HepG2 (cell line): Measurements from ENCODE around the gene MTHFD1L.

Source experiments
- CHD4 ChIP-seq: fragments of 200-600 bp; sonication (generic); IDR thresholded peaks from 2 replicates; pipeline ENCODE4 v1.7.0; 2017; ENCODE audit warnings: mild to moderate bottlenecking, low read length, borderline replicate concordance
- NR2C2 ChIP-seq: sonication (generic); formaldehyde crosslinking; IDR thresholded peaks from 2 replicates; pipeline ENCODE4 v1.4.0; 2020; ENCODE audit warnings: missing genetic modification reagents, mild to moderate bottlenecking, moderate library complexity, borderline replicate concordance
- POLR2A ChIP-seq, 2 experiments: IDR thresholded peaks; 2 replicates each; pipeline ENCODE4 v1.6.1; 2011; ENCODE audit warnings: low read depth in 2 of 2, low read length in 2 of 2, mild to moderate bottlenecking in 1 of 2, moderate library complexity in 1 of 2; ENCODE audit not compliant: insufficient read depth in 1 of 2
- ZNF264 ChIP-seq: sonication (generic); formaldehyde crosslinking; IDR thresholded peaks from 2 replicates; pipeline ENCODE4 v1.4.0; 2020; ENCODE audit warnings: missing genetic modification reagents
- ZNF296 ChIP-seq: sonication (generic); formaldehyde crosslinking; conservative IDR thresholded peaks from 2 replicates; pipeline ENCODE4 v1.5.0; 2020; ENCODE audit warnings: mild to moderate bottlenecking, missing genetic modification reagents
- TF ChIP-seq, protein P1 (sequence below): sonication (generic); formaldehyde crosslinking; IDR thresholded peaks from 2 replicates; pipeline ENCODE4 v1.4.0; 2020; ENCODE audit warnings: missing genetic modification reagents
- TF ChIP-seq, protein P2 (sequence below): sonication (generic); formaldehyde crosslinking; IDR thresholded peaks from 2 replicates; pipeline ENCODE4 v1.5.0; 2020; ENCODE audit warnings: mild to moderate bottlenecking, missing genetic modification reagents, borderline replicate concordance
- TF ChIP-seq, protein P3 (sequence below): sonication (generic); formaldehyde crosslinking; IDR thresholded peaks from 2 replicates; pipeline ENCODE4 v1.8.1; 2022; ENCODE audit warnings: mild to moderate bottlenecking, missing genetic modification reagents
- TF ChIP-seq, protein P4 (sequence below): sonication (generic); formaldehyde crosslinking; conservative IDR thresholded peaks from 2 replicates; pipeline ENCODE4 v1.8.0; 2022; ENCODE audit warnings: low read depth, missing genetic modification reagents
- TF ChIP-seq, protein P5 (sequence below): sonication (generic); formaldehyde crosslinking; IDR thresholded peaks from 2 replicates; pipeline ENCODE4 v1.5.1; 2020; ENCODE audit warnings: mild to moderate bottlenecking, moderate library complexity, missing genetic modification reagents
- TF ChIP-seq, protein P6 (sequence below): sonication (generic); formaldehyde crosslinking; IDR thresholded peaks from 2 replicates; pipeline ENCODE4 v1.5.0; 2020; ENCODE audit warnings: mild to moderate bottlenecking, missing genetic modification reagents, moderate library complexity

DNA sequence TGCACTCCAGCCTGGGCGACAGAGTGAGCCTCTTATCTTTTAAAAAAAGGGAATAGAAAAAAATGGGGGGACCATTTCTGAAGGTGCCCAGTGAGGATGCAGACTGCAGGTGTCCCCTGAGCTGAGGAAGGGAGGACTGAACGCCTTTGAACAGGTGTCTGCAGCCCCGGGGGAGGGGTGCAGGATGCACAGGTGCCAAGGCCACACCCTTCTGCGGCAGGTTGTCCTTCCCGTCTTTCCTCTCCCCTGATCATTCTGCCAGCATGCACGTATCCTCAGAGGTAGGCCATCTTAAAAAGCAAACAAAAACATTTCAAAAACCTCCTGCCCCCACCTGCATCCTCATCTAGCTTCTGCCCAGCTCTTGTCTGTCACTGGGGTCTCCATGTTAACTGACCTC lies 101.3 kb downstream of the MTHFD1L start:
- TF ChIP-seq, protein P1, sequence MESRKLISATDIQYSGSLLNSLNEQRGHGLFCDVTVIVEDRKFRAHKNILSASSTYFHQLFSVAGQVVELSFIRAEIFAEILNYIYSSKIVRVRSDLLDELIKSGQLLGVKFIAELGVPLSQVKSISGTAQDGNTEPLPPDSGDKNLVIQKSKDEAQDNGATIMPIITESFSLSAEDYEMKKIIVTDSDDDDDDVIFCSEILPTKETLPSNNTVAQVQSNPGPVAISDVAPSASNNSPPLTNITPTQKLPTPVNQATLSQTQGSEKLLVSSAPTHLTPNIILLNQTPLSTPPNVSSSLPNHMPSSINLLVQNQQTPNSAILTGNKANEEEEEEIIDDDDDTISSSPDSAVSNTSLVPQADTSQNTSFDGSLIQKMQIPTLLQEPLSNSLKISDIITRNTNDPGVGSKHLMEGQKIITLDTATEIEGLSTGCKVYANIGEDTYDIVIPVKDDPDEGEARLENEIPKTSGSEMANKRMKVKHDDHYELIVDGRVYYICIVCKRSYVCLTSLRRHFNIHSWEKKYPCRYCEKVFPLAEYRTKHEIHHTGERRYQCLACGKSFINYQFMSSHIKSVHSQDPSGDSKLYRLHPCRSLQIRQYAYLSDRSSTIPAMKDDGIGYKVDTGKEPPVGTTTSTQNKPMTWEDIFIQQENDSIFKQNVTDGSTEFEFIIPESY (CRISPR knock-in tag) = no peak
- TF ChIP-seq CHD4 (no peak), NR2C2 (no peak), ZNF296 (CRISPR knock-in tag) (no peak), POLR2A (IDR thresholded peaks at IDR 0.05; ENCODE audit: insufficient read depth in 1 of 2, low read depth in 2 of 2, low read length in 2 of 2) (no peak), ZNF264 (no peak)
- TF ChIP-seq, protein P2, sequence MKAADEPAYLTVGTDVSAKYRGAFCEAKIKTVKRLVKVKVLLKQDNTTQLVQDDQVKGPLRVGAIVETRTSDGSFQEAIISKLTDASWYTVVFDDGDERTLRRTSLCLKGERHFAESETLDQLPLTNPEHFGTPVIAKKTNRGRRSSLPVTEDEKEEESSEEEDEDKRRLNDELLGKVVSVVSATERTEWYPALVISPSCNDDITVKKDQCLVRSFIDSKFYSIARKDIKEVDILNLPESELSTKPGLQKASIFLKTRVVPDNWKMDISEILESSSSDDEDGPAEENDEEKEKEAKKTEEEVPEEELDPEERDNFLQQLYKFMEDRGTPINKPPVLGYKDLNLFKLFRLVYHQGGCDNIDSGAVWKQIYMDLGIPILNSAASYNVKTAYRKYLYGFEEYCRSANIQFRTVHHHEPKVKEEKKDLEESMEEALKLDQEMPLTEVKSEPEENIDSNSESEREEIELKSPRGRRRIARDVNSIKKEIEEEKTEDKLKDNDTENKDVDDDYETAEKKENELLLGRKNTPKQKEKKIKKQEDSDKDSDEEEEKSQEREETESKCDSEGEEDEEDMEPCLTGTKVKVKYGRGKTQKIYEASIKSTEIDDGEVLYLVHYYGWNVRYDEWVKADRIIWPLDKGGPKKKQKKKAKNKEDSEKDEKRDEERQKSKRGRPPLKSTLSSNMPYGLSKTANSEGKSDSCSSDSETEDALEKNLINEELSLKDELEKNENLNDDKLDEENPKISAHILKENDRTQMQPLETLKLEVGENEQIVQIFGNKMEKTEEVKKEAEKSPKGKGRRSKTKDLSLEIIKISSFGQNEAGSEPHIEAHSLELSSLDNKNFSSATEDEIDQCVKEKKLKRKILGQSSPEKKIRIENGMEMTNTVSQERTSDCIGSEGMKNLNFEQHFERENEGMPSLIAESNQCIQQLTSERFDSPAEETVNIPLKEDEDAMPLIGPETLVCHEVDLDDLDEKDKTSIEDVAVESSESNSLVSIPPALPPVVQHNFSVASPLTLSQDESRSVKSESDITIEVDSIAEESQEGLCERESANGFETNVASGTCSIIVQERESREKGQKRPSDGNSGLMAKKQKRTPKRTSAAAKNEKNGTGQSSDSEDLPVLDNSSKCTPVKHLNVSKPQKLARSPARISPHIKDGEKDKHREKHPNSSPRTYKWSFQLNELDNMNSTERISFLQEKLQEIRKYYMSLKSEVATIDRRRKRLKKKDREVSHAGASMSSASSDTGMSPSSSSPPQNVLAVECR (CRISPR knock-in tag) = no peak
- TF ChIP-seq, protein P3, sequence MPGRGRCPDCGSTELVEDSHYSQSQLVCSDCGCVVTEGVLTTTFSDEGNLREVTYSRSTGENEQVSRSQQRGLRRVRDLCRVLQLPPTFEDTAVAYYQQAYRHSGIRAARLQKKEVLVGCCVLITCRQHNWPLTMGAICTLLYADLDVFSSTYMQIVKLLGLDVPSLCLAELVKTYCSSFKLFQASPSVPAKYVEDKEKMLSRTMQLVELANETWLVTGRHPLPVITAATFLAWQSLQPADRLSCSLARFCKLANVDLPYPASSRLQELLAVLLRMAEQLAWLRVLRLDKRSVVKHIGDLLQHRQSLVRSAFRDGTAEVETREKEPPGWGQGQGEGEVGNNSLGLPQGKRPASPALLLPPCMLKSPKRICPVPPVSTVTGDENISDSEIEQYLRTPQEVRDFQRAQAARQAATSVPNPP = no peak
- TF ChIP-seq, protein P4, sequence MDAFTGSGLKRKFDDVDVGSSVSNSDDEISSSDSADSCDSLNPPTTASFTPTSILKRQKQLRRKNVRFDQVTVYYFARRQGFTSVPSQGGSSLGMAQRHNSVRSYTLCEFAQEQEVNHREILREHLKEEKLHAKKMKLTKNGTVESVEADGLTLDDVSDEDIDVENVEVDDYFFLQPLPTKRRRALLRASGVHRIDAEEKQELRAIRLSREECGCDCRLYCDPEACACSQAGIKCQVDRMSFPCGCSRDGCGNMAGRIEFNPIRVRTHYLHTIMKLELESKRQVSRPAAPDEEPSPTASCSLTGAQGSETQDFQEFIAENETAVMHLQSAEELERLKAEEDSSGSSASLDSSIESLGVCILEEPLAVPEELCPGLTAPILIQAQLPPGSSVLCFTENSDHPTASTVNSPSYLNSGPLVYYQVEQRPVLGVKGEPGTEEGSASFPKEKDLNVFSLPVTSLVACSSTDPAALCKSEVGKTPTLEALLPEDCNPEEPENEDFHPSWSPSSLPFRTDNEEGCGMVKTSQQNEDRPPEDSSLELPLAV (CRISPR knock-in tag) = no peak
- TF ChIP-seq, protein P5, sequence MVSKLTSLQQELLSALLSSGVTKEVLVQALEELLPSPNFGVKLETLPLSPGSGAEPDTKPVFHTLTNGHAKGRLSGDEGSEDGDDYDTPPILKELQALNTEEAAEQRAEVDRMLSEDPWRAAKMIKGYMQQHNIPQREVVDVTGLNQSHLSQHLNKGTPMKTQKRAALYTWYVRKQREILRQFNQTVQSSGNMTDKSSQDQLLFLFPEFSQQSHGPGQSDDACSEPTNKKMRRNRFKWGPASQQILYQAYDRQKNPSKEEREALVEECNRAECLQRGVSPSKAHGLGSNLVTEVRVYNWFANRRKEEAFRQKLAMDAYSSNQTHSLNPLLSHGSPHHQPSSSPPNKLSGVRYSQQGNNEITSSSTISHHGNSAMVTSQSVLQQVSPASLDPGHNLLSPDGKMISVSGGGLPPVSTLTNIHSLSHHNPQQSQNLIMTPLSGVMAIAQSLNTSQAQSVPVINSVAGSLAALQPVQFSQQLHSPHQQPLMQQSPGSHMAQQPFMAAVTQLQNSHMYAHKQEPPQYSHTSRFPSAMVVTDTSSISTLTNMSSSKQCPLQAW (CRISPR knock-in tag) = no peak
- TF ChIP-seq, protein P6, sequence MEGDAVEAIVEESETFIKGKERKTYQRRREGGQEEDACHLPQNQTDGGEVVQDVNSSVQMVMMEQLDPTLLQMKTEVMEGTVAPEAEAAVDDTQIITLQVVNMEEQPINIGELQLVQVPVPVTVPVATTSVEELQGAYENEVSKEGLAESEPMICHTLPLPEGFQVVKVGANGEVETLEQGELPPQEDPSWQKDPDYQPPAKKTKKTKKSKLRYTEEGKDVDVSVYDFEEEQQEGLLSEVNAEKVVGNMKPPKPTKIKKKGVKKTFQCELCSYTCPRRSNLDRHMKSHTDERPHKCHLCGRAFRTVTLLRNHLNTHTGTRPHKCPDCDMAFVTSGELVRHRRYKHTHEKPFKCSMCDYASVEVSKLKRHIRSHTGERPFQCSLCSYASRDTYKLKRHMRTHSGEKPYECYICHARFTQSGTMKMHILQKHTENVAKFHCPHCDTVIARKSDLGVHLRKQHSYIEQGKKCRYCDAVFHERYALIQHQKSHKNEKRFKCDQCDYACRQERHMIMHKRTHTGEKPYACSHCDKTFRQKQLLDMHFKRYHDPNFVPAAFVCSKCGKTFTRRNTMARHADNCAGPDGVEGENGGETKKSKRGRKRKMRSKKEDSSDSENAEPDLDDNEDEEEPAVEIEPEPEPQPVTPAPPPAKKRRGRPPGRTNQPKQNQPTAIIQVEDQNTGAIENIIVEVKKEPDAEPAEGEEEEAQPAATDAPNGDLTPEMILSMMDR (CRISPR knock-in tag) = no peak
